ENCODE measurements around the gene C5orf24. TPM values are rescaled to one million over a fixed set of nuclear protein-coding genes. Genes with fewer than 3 reads are reported as not detected.

C5orf24 gene
- total RNA-seq, 1 experiment from 2014 or later, result 61.4 TPM

DNA sequence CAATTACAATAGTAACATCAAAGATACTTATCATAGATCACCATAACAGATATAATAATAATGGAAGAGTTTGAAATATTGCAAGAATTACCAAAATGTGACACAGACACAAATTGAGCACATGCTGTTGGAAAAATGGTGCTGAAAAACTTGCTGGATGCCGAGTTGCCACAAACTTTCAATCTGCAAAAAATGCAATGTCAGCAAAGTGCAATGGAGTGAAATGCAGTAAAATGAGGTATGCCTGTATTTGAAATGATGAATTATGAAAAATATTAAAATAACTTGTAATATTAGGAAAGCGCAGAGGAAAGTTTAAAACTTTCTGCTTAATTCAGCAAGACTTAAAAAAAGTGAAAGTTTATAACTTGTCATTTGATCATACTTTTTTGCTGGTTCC lies 47.2 kb downstream of the C5orf24 start:
- H3K4me3 Mint-ChIP-seq (ENCODE audit: unreplicated experiment), result no peak overlapping the region
- H3K4me1 Mint-ChIP-seq (ENCODE audit: insufficient read depth, unreplicated experiment), result no peaks in the 10 kb centered on the region
- DNase-seq (ENCODE audit: unreplicated experiment), result no peak
- intact Hi-C loops (cut with micrococcal nuclease), result no loop called here
- ChIA-PET POLR2A (interaction anchor here (1.3 to 1.4 kb wide), 2 partner anchors 12 to 18 kb away, joined by 3 read pairs; partner anchors contain the start of gene PCBD2), CTCF (interaction anchor here (1.5 kb wide), 1 partner anchor 10 kb away, joined by 7 read pairs; no protein-coding TSS in a partner anchor)
- H3K36me3 Mint-ChIP-seq (ENCODE audit: insufficient read depth, unreplicated experiment), result peaks cover 64% of the 10 kb centered on the region
- no peaks in the 10 kb centered on the region for H3K27me3 Mint-ChIP-seq (ENCODE audit: insufficient read depth, unreplicated experiment)
- H3K27ac Mint-ChIP-seq (ENCODE audit: low read depth, unreplicated experiment), result no peak overlapping the region
- H3K9me3 Mint-ChIP-seq (ENCODE audit: unreplicated experiment), result no peaks in the 10 kb centered on the region
- TF ChIP-seq, protein P1, sequence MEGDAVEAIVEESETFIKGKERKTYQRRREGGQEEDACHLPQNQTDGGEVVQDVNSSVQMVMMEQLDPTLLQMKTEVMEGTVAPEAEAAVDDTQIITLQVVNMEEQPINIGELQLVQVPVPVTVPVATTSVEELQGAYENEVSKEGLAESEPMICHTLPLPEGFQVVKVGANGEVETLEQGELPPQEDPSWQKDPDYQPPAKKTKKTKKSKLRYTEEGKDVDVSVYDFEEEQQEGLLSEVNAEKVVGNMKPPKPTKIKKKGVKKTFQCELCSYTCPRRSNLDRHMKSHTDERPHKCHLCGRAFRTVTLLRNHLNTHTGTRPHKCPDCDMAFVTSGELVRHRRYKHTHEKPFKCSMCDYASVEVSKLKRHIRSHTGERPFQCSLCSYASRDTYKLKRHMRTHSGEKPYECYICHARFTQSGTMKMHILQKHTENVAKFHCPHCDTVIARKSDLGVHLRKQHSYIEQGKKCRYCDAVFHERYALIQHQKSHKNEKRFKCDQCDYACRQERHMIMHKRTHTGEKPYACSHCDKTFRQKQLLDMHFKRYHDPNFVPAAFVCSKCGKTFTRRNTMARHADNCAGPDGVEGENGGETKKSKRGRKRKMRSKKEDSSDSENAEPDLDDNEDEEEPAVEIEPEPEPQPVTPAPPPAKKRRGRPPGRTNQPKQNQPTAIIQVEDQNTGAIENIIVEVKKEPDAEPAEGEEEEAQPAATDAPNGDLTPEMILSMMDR (IDR thresholded peaks at IDR 0.05; ENCODE audit: unreplicated experiment), result no peak
- BruUV-seq (replicated peaks), result no TSS peak

DNA sequence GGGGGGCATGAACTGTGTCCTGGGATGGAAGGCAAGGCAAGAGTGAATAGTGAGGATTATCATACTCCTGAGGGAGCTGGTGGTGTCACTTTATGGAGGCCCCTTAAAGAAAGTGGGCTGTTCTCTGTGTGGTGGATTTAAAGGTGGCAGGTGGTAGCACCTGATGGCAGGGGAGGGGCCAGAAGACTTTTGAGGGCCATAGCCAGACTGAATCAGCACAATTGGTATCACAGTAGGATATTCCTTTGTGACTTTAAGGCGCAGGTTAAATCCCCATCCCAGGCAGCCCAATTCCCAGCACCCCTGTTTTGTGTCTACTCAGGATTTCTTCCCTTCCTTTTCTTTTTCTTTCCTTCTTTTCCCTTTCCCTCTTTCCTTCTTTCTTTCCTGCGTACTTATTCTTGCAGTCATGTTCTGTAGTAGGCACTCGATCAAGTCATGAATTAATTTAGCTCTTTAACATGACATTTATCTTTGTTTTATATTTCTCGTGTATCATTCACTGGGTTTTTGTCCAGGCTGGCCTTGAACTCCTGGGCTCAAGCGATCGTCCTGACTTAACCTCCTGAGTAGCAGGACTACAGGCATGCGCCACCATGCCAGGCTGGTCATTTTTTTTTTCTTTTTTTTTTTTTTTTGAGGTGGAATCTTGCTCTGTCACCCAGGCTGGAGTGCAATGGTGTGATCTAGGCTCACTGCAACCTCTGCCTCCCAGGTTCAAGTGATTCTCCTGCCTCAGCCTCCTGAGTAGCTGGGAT lies 48.2 kb downstream of the C5orf24 start:
- ChIA-PET CTCF (interaction anchor here (0.9 to 1.4 kb wide), 2 partner anchors 9 to 10 kb away, joined by 7 read pairs; no protein-coding TSS in a partner anchor), POLR2A (no interaction called here)
- no peaks in the 10 kb centered on the region for H3K4me1 Mint-ChIP-seq (ENCODE audit: insufficient read depth, unreplicated experiment)
- intact Hi-C loops (cut with micrococcal nuclease), result no loop called here
- H3K4me3 Mint-ChIP-seq (ENCODE audit: unreplicated experiment), result no peak overlapping the region
- BruUV-seq (replicated peaks), result no TSS peak
- no peak overlapping the region for H3K27ac Mint-ChIP-seq (ENCODE audit: low read depth, unreplicated experiment)
- no peaks in the 10 kb centered on the region for H3K27me3 Mint-ChIP-seq (ENCODE audit: insufficient read depth, unreplicated experiment)
- TF ChIP-seq, protein P1 (IDR thresholded peaks at IDR 0.05; ENCODE audit: unreplicated experiment), result no peak
- H3K9me3 Mint-ChIP-seq (ENCODE audit: unreplicated experiment), result no peaks in the 10 kb centered on the region
- no peak for DNase-seq (ENCODE audit: unreplicated experiment)
- peaks cover 70% of the 10 kb centered on the region for H3K36me3 Mint-ChIP-seq (ENCODE audit: insufficient read depth, unreplicated experiment)

DNA sequence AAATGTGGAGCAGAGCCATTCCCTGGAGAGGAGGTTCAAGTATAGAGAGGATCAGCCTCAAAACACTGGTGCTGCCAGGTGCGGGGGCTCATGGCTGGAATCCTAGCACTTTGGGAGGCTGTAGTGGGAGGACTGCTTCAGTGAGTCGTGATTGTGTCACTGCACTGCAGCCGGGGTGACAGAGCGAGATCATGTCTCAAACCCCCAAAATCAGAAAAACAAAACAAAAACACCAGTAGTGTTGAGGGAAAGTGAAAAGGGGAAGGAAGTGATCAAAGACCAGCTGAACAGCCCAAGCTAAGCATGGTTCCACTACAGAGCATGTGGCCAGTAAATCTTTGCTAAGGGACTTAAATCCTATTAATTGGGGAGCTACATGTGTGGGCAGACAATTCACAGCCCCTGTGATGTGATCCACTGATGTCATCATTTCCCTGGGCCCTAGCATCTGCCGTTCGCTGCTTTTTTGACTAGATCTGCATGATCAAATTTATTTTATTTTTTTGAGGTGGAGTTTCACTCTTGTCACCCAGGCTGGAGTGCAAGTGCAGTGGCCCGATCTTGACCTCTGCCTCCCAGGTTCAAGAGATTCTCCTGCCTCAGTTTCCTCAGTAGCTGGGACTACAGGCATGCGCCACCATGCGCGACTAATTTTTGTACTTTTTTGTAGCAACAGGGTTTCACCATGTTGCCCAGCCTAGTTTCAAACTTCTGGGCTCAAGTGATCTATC lies 56.5 kb downstream of the C5orf24 start:
- BruUV-seq (replicated peaks), result no TSS peak
- CTCF ChIA-PET, result interaction anchor here (0.6 to 1.5 kb wide), 6 partner anchors 8 to 230 kb away, joined by 3 to 7 read pairs (median 4); no protein-coding TSS in a partner anchor
- Mint-ChIP-seq H3K27me3 (ENCODE audit: insufficient read depth, unreplicated experiment) (no peaks in the 10 kb centered on the region), H3K4me1 (ENCODE audit: insufficient read depth, unreplicated experiment) (no peaks in the 10 kb centered on the region), H3K4me3 (ENCODE audit: unreplicated experiment) (no peak overlapping the region), H3K27ac (ENCODE audit: low read depth, unreplicated experiment) (no peak overlapping the region), H3K9me3 (ENCODE audit: unreplicated experiment) (no peaks in the 10 kb centered on the region), H3K36me3 (ENCODE audit: insufficient read depth, unreplicated experiment) (peaks cover 38% of the 10 kb centered on the region)
- POLR2A ChIA-PET, result interaction anchor here (0.7 to 1.6 kb wide), 2 partner anchors 55 to 427 kb away, joined by 3 to 4 read pairs; no protein-coding TSS in a partner anchor
- TF ChIP-seq, protein P1 (IDR thresholded peaks at IDR 0.05; ENCODE audit: unreplicated experiment), result no peak
- intact Hi-C loops (cut with micrococcal nuclease), result no loop called here
- DNase-seq (ENCODE audit: unreplicated experiment), result no peak
